Stromal cell of bone marrow (primary cell): ENCODE measurements around the gene TICAM1.
A peak's percentile ranks its signal among the peaks of the same experiment; 100 is the strongest.

ENCODE experiments used
- DNase-seq: peaks from one replicate; pipeline ENCODE4 v3.0.0-alpha.2; 2012; ENCODE audit warnings: low read depth

TICAM1 gene

DNA sequence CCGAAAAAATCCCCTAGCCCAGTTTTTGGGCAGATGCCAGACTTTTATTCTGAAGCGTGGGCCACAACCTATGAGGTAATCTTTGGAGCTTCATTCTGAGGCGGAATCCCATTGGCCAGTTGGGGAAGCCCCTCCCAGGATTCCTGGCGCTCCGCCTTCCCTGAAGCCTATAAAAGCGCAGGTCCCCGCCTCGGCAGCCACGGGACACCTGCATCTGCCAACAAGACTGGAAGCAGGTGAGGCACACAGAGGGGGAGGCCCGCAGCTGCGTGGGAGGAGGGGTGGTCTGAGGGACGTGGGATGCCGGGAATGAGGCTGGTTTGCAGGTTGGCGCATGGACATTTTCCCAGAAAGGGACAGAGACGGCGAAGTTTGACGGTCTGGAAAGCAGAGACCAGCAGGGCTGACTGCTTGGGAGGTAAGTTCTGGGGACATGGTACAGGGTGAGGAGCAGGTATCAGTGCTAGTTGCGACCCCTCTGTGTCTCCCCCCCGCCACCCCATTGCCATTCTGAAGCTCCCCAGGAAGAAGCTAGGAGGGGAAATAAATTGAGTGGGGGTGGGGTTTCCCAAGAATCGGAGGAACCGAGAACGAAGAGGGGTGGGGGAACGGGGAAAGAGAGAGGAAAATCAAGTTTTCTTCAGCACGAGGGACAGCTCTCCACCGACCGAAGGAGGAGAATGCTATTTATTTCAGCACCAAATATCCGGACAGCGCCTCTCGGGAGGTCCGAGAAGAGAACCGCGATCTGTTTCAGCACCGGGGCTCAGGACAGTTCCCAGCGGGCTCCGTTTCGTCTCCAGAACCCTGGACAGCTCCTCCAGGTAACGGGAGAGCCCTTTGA, 62.4 kb downstream of the TICAM1 start:
- peak; percentile 73 for DNase-seq
